ENCODE results near the gene PRR9.

The PRR9 gene

DNA sequence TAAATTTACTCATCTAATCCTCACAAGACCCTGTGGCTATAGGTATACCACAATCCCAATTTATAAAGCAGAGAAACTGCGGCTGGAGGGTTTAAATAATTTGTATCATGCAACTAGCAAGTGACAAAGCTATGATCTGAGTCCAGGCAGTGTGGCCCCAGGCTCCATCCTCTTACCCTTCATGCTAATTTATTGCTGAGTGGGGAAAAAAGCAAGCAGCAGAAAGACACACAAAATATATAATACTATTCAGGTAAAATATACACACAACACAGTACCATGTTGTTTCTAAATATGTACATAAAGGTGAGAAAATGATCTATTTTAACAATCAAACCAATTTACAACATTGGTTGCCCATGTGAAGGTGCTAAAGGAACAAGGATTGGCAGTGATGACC, 24.8 kb downstream of the PRR9 start:
- no peak for DNase-seq (ENCODE audit: low read depth)

DNA sequence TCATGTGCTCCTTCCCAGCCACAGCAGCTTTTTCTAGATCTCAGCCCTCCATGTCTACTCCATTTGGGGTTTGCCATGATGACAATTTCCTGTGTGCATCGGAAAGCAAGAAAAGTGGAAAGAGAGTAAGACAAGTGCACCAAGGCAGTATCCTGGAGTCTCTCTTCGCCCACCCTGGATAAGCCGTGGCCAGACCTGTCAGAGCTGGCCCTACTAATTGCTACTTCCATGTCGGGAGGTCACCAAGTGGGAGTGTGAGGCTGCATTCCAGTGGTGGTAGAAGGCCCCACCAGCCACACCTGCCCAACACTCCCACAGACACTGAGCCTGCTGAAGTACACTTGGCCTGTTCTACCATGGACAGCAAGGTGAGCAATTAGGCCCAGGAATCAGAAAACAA, 28.1 kb downstream of the PRR9 start:
- no peak for DNase-seq (ENCODE audit: low read depth)
- H3K4me3 ChIP-seq (ENCODE audit: low read depth, low read length): no peak overlapping the region
- TF ChIP-seq, protein P1, sequence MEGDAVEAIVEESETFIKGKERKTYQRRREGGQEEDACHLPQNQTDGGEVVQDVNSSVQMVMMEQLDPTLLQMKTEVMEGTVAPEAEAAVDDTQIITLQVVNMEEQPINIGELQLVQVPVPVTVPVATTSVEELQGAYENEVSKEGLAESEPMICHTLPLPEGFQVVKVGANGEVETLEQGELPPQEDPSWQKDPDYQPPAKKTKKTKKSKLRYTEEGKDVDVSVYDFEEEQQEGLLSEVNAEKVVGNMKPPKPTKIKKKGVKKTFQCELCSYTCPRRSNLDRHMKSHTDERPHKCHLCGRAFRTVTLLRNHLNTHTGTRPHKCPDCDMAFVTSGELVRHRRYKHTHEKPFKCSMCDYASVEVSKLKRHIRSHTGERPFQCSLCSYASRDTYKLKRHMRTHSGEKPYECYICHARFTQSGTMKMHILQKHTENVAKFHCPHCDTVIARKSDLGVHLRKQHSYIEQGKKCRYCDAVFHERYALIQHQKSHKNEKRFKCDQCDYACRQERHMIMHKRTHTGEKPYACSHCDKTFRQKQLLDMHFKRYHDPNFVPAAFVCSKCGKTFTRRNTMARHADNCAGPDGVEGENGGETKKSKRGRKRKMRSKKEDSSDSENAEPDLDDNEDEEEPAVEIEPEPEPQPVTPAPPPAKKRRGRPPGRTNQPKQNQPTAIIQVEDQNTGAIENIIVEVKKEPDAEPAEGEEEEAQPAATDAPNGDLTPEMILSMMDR (conservative IDR thresholded peaks at IDR 0.05; ENCODE audit: low read depth, low read length): no peak

More for the DNA sequence above, 24.8 kb downstream of the PRR9 start:
- no peak overlapping the region for H3K4me3 ChIP-seq (ENCODE audit: low read depth, low read length)
- TF ChIP-seq, protein P1 (conservative IDR thresholded peaks at IDR 0.05; ENCODE audit: low read depth, low read length): no peak

DNA sequence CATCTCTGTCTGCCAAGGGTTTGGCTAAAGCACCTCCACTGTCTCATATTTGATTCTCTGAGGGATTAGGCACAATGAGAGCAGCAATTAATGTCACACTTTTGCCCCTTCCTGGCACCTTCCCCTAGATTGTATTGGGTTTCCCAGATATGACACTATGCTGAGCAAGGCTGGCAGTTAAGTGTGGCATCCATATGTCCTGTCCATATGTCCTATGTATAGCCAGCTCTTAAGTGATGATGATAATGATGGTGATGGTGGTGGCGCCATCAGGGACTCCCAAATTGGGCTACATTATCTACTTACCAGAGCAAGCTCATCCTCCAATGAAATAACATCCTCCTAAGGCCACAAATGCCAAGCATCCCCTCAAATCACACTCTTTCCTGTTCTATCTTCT, 28.6 kb downstream of the PRR9 start:
- TF ChIP-seq, protein P1 (conservative IDR thresholded peaks at IDR 0.05; ENCODE audit: low read depth, low read length): no peak
- H3K4me3 ChIP-seq (ENCODE audit: low read depth, low read length): no peak overlapping the region
- DNase-seq (ENCODE audit: low read depth): no peak

DNA sequence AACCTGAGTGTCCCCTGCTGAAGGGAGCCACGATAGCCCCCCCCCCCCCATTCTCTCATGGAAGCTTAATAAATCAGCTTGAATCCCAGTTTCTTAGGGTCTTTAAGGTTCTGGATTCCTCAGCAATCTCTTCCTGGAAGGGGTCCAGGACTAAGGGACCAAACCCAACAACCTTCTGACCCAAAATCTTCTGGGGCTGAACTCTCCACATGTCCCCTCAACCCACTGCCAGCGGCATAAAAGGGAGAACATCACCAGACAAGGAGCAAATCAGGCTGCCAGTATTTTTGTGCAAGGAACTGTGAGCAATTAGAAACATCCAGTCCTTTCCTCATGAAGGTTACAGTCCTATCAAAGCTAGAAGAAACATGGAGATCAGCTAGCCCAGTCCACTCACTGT, 29.4 kb downstream of the PRR9 start:
- DNase-seq (ENCODE audit: low read depth): no peak
- no peak overlapping the region for H3K4me3 ChIP-seq (ENCODE audit: low read depth, low read length)
- TF ChIP-seq, protein P1 (conservative IDR thresholded peaks at IDR 0.05; ENCODE audit: low read depth, low read length): no peak

DNA sequence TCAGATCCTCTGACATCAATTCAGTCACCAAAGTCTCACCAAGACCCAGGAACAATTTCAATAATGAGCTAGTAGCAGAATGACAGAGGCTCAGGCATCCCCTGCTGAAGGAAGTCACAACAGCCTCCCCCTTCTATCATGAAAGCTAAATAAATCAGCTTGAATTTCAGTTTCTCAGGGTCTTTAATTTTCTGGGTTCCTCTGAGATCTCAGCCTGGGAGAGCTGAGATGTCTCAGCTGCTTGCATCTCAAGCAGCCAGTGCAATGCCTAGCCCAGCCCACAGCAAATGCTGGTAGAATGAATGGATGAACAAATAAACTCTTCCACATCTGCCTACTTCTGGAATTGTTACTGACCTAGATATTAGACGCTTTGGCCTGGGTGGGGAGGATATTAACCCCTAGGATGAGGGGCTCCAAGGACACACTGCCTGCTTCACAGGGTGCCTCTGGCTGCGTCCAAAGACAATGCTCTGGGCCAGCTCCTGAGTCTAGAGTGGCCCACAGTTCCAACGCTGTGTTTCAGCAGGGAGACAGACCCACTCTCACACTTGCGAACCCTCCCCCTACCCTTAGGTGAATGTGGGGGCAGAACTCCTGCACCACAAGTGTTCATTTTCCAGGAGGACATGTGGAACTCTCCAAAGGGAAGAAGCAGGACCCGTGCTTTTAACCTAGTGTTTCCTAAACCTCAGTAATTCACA, 30.9 kb downstream of the PRR9 start:
- TF ChIP-seq, protein P1 (conservative IDR thresholded peaks at IDR 0.05; ENCODE audit: low read depth, low read length): no peak
- no peak overlapping the region for H3K4me3 ChIP-seq (ENCODE audit: low read depth, low read length)
- DNase-seq (ENCODE audit: low read depth): no peak

DNA sequence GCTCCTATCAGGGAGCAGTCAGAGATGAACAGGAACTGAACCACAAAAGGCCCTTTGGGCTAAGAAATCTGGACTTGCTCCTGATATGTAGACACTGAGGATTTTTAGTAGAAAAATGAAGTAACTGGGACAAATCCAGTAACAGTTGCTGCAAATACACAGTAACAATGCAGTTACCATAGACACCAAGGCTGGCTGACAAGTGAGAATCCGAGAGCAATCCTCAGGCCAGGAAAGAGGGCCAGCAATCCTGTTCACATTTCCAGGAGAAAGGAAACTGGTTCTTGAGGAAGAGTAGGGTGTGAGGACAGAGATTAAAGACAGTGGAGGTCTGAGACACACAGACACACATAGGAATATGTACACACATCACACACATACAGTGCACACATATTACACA, 32.8 kb downstream of the PRR9 start:
- no peak overlapping the region for H3K4me3 ChIP-seq (ENCODE audit: low read depth, low read length)
- TF ChIP-seq, protein P1 (conservative IDR thresholded peaks at IDR 0.05; ENCODE audit: low read depth, low read length): no peak
- no peak for DNase-seq (ENCODE audit: low read depth)

DNA sequence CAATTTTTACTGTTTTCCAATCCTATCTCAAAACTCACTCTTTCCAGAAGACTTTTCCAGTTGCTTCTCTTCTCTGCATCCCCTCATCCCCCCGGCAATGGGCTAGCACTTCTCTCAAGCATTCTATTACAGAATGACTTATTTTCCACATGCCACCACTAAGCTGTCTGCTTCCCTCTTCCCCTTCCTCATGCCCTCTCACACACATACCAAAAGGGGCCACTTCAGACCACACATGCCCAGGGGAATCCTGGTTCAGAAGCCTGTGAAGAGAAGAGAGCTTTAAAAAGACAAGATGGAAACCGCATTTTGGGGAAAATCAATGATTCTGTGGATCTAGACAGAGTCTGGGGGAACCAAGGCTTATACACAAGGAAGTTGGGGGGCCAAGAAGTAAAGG, 33.7 kb downstream of the PRR9 start:
- no peak for DNase-seq (ENCODE audit: low read depth)
- TF ChIP-seq, protein P1 (conservative IDR thresholded peaks at IDR 0.05; ENCODE audit: low read depth, low read length): no peak
- no peak overlapping the region for H3K4me3 ChIP-seq (ENCODE audit: low read depth, low read length)

Data from choroid plexus epithelial cell (primary cell).